Measurements from ENCODE around the gene PIGV.

PIGV gene

DNA sequence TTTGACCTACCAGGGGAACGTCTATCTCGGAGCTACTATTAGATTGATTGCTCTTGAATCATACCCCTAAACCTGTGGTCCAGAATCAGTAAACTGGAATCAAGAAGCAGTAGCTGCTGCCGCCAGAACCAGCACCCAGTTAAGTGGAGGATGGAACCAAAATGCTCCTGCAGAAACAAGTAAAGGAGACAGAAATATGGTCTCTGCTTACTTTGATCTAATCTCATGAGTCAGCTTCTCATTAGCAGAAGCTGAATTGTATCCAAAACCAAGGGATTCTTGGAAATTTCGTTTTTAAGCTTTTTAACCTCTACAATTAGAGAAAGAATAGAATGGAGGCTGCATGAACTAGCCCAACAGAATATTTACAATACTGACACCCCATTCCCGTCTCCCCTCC, 42.6 kb upstream of the PIGV start:
- DNase-seq (ENCODE audit: extremely low spot score), result no peak
- CTCF ChIA-PET, result interaction anchor here (1.2 kb wide), 1 partner anchor 42 kb away, joined by 4 read pairs; no protein-coding TSS in a partner anchor
- TF ChIP-seq TARDBP (IDR thresholded peaks at IDR 0.05) (no peak), NFRKB (IDR thresholded peaks at IDR 0.05) (no peak), ELF4 (IDR thresholded peaks at IDR 0.05) (no peak), L3MBTL2 (conservative IDR thresholded peaks at IDR 0.05) (no peak), ZNF384 (IDR thresholded peaks at IDR 0.05) (no peak), LEF1 (IDR thresholded peaks at IDR 0.05; ENCODE audit: borderline replicate concordance) (no peak), BHLHE40 (IDR thresholded peaks at IDR 0.05; ENCODE audit: borderline replicate concordance) (no peak), HDGF (IDR thresholded peaks at IDR 0.05; ENCODE audit: borderline replicate concordance) (no peak), CTBP1 (IDR thresholded peaks at IDR 0.05; ENCODE audit: borderline replicate concordance) (no peak), FOXM1 (IDR thresholded peaks at IDR 0.05; ENCODE audit: borderline replicate concordance) (no peak), SP1 (IDR thresholded peaks at IDR 0.05) (no peak), SUZ12 (IDR thresholded peaks at IDR 0.05) (no peak), ARNT (IDR thresholded peaks at IDR 0.05) (no peak), FOXK2 (IDR thresholded peaks at IDR 0.05) (no peak)
- TF ChIP-seq, protein P1, sequence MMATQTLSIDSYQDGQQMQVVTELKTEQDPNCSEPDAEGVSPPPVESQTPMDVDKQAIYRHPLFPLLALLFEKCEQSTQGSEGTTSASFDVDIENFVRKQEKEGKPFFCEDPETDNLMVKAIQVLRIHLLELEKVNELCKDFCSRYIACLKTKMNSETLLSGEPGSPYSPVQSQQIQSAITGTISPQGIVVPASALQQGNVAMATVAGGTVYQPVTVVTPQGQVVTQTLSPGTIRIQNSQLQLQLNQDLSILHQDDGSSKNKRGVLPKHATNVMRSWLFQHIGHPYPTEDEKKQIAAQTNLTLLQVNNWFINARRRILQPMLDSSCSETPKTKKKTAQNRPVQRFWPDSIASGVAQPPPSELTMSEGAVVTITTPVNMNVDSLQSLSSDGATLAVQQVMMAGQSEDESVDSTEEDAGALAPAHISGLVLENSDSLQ (IDR thresholded peaks at IDR 0.05), result no peak
- POLR2A ChIA-PET, result interaction anchor here (1.0 kb wide), 1 partner anchor 43 kb away, joined by 3 read pairs; the partner anchor contains the start of gene PIGV

DNA sequence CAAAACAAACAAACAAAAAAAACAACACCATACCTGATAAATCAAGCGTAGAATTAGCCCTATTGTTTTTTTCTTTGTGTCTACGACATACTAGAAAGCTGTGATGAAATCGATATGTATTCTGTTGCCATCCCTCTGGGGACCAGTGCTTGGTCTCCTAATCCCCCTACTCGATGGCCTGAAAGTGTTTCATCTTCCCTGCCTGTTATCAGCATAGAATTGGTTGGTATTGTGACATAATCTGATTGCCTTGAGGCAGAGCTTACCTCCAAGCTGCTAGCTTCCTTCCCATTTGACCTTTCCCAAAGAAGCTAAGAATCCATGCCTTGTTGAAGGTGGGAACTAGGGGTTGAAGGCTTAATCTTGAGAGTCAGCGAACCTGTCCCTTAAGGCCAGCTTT, 40.7 kb upstream of the PIGV start:
- no peak for TF ChIP-seq L3MBTL2 (conservative IDR thresholded peaks at IDR 0.05)
- no peak for TF ChIP-seq BHLHE40 (IDR thresholded peaks at IDR 0.05; ENCODE audit: borderline replicate concordance)
- no peak for TF ChIP-seq ZNF384 (IDR thresholded peaks at IDR 0.05)
- no peak for TF ChIP-seq ARNT (IDR thresholded peaks at IDR 0.05)
- TF ChIP-seq FOXK2 (IDR thresholded peaks at IDR 0.05), result no peak
- TF ChIP-seq FOXA1 (IDR thresholded peaks at IDR 0.05), result no peak
- TF ChIP-seq SUZ12 (IDR thresholded peaks at IDR 0.05), result no peak
- no peak for TF ChIP-seq LEF1 (IDR thresholded peaks at IDR 0.05; ENCODE audit: borderline replicate concordance)
- TF ChIP-seq HDGF (IDR thresholded peaks at IDR 0.05; ENCODE audit: borderline replicate concordance), result no peak
- TF ChIP-seq SP1 (IDR thresholded peaks at IDR 0.05), result no peak
- TF ChIP-seq ELF4 (IDR thresholded peaks at IDR 0.05), result no peak
- TF ChIP-seq FOXM1 (IDR thresholded peaks at IDR 0.05; ENCODE audit: borderline replicate concordance), result no peak
- TF ChIP-seq CTBP1 (IDR thresholded peaks at IDR 0.05; ENCODE audit: borderline replicate concordance), result no peak
- TF ChIP-seq, protein P1 (IDR thresholded peaks at IDR 0.05), result no peak
- TF ChIP-seq TARDBP (IDR thresholded peaks at IDR 0.05), result no peak
- TF ChIP-seq NFRKB (IDR thresholded peaks at IDR 0.05), result no peak
- DNase-seq (ENCODE audit: extremely low spot score), result no peak
- ChIA-PET POLR2A (no interaction called here), CTCF (interaction anchor here (0.8 to 0.9 kb wide), 2 partner anchors 12 to 70 kb away, joined by 3 to 4 read pairs; no protein-coding TSS in a partner anchor)

DNA sequence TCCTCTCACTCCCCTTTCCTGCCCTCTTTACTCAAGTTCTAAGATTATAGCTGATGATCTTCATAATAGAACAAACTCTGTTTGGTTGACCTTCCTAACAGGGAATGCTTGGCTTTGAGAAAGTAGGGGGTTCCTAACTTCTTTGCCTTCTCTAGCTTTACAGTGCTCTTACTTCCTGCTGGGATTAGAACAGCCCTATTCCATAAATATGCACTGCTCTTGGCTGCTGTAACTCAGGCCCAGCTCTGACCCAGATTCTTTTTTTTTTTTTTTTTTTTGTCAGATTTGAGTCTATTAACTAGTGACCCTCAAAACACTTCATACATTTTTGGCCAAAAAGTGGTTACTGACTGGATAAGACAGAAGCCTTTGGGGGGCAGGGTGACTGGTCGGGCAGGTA, 39.4 kb upstream of the PIGV start:
- ChIA-PET CTCF (no interaction called here), POLR2A (no interaction called here)
- TF ChIP-seq BHLHE40 (IDR thresholded peaks at IDR 0.05; ENCODE audit: borderline replicate concordance) (no peak), TARDBP (IDR thresholded peaks at IDR 0.05) (no peak), SP1 (IDR thresholded peaks at IDR 0.05) (no peak), HDGF (IDR thresholded peaks at IDR 0.05; ENCODE audit: borderline replicate concordance) (no peak), FOXA1 (IDR thresholded peaks at IDR 0.05) (no peak), CTBP1 (IDR thresholded peaks at IDR 0.05; ENCODE audit: borderline replicate concordance) (no peak), ARNT (IDR thresholded peaks at IDR 0.05) (no peak), FOXM1 (IDR thresholded peaks at IDR 0.05; ENCODE audit: borderline replicate concordance) (no peak), FOXK2 (IDR thresholded peaks at IDR 0.05) (no peak), NFRKB (IDR thresholded peaks at IDR 0.05) (no peak), SUZ12 (IDR thresholded peaks at IDR 0.05) (no peak), LEF1 (IDR thresholded peaks at IDR 0.05; ENCODE audit: borderline replicate concordance) (no peak)
- DNase-seq (ENCODE audit: extremely low spot score), result no peak

DNA sequence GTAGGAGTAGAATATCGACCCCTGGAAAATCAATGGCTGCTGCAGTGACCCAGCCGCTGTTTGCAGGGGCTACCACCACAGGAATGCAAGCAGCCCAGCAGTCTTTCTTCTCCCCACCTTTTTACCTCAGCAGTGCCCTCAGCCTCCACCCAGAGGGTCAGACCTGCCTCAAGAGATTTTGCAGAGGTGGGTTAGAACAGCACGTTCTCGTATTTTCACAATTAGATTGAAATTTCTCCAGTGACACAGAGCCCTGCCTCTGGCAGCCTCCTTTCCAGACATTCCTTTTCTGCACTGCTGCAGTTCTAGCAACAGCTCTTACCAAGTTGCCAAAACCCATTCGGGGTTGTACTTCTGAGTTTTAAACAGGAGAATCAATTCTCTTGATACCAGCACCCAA, 38.3 kb upstream of the PIGV start:
- no peak for DNase-seq (ENCODE audit: extremely low spot score)
- POLR2A ChIA-PET, result no interaction called here
- CTCF ChIA-PET, result no interaction called here
- no peak for TF ChIP-seq ZNF384 (IDR thresholded peaks at IDR 0.05)
- TF ChIP-seq ARNT (IDR thresholded peaks at IDR 0.05), result no peak
- no peak for TF ChIP-seq L3MBTL2 (conservative IDR thresholded peaks at IDR 0.05)
- TF ChIP-seq SP1 (IDR thresholded peaks at IDR 0.05), result no peak
- TF ChIP-seq BHLHE40 (IDR thresholded peaks at IDR 0.05; ENCODE audit: borderline replicate concordance), result no peak
- TF ChIP-seq FOXM1 (IDR thresholded peaks at IDR 0.05; ENCODE audit: borderline replicate concordance), result no peak
- TF ChIP-seq, protein P1 (IDR thresholded peaks at IDR 0.05), result no peak
- no peak for TF ChIP-seq ELF4 (IDR thresholded peaks at IDR 0.05)
- no peak for TF ChIP-seq TARDBP (IDR thresholded peaks at IDR 0.05)
- no peak for TF ChIP-seq HDGF (IDR thresholded peaks at IDR 0.05; ENCODE audit: borderline replicate concordance)
- no peak for TF ChIP-seq FOXA1 (IDR thresholded peaks at IDR 0.05)
- TF ChIP-seq CTBP1 (IDR thresholded peaks at IDR 0.05; ENCODE audit: borderline replicate concordance), result no peak
- TF ChIP-seq LEF1 (IDR thresholded peaks at IDR 0.05; ENCODE audit: borderline replicate concordance), result no peak
- TF ChIP-seq FOXK2 (IDR thresholded peaks at IDR 0.05), result no peak

DNA sequence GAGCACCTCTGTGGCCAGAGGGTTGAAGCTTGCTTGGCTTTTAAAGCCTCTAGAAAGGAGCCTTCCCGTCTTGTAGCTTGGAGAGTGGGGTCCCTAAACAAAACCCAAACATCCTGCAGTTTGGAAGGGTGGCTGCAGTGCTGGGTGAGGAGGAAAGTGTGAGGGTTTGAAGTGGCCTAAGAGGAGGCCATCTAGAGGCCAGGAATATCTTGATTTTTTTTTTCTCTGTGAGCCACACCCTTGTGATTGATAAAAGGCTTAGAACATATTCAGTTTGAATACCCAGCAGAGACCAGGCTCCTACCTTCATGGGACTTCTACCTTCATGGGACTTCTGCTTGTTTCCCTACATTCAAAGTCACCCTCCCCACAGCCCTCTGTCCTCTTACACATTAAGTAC, 37.3 kb upstream of the PIGV start:
- TF ChIP-seq LEF1 (IDR thresholded peaks at IDR 0.05; ENCODE audit: borderline replicate concordance) (no peak), ZNF384 (IDR thresholded peaks at IDR 0.05) (no peak), HDGF (IDR thresholded peaks at IDR 0.05; ENCODE audit: borderline replicate concordance) (no peak)
- ChIA-PET POLR2A (no interaction called here), CTCF (no interaction called here)
- DNase-seq (ENCODE audit: extremely low spot score), result no peak

DNA sequence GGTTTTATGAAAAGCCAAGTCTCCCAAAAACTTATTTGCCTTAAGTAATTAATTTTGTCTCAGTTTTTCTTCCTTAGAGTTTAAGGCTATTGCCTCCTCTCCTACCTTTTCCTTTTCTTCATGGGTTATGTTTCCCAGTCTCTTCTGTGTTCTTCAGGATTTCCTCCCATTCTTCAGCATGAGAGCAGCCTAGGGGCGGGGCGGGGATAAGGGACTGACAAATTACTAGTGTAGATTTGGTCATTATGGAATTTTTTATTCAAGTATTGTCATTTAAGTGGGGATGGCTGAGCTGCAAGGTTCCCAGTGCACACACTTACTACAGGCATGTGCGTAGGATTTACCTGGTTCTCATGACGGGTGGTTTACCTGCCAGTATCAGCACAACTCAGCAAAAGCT, 35.2 kb upstream of the PIGV start:
- TF ChIP-seq SP1 (IDR thresholded peaks at IDR 0.05) (no peak), ZNF384 (IDR thresholded peaks at IDR 0.05) (no peak), TARDBP (IDR thresholded peaks at IDR 0.05) (no peak), NFRKB (IDR thresholded peaks at IDR 0.05) (no peak), FOXA1 (IDR thresholded peaks at IDR 0.05) (no peak), BHLHE40 (IDR thresholded peaks at IDR 0.05; ENCODE audit: borderline replicate concordance) (no peak), CTBP1 (IDR thresholded peaks at IDR 0.05; ENCODE audit: borderline replicate concordance) (no peak), FOXM1 (IDR thresholded peaks at IDR 0.05; ENCODE audit: borderline replicate concordance) (no peak), HDGF (IDR thresholded peaks at IDR 0.05; ENCODE audit: borderline replicate concordance) (no peak), SUZ12 (IDR thresholded peaks at IDR 0.05) (no peak), L3MBTL2 (conservative IDR thresholded peaks at IDR 0.05) (no peak), ELF4 (IDR thresholded peaks at IDR 0.05) (no peak), ARNT (IDR thresholded peaks at IDR 0.05) (no peak), LEF1 (IDR thresholded peaks at IDR 0.05; ENCODE audit: borderline replicate concordance) (no peak), FOXK2 (IDR thresholded peaks at IDR 0.05) (no peak)
- TF ChIP-seq, protein P1 (IDR thresholded peaks at IDR 0.05), result no peak
- ChIA-PET POLR2A (no interaction called here), CTCF (no interaction called here)
- no peak for DNase-seq (ENCODE audit: extremely low spot score)
